GM21528 (cell line): ENCODE measurements around the gene GABBR2.
"Not testable (repeated sequence)": the region's sequence is repeated elsewhere in the genome, so short reads cannot be mapped to it uniquely, and the experiment has no call there.

Source experiments
- ATAC-seq: cut with Tn5 transposase; IDR thresholded peaks from one replicate; pipeline ENCODE4 v1.9.1; 2021; ENCODE audit warnings: mild to moderate bottlenecking, moderate library complexity; ENCODE audit not compliant: unreplicated experiment, low FRiP score

Gene GABBR2

DNA sequence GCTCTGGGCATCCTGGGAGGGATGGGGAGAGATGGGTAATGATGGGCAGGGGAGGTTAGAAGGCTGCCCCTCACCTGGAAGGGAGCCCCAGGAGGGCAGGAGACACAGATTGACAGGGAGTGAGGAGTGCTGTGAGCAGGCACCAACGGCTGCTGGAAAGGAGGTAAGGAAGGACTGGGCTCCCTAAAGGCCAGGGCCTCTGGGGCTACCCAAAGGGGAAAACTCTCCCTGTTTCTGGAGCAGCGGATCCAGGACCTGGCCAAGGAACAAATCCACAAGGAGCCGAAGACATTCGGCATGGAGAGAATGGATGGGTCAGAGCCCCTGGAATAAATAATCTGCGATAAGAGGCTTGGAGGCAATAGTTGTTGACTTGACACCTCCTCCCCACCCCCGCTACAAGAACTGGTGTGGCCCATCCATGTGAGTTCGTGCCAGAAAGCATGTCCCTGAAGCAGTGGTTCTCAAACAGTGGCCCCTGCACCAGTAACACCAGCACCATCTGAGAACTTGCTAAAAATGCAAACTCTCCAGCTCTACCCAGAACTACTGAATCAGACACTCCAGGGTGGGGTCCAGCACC is 208.3 kb downstream of the GABBR2 start:
- no peak for ATAC-seq

GRCh38 chr9:98495530-98495929 is 213.2 kb downstream of the GABBR2 start:
- no peak for ATAC-seq

GRCh38 chr9:98494852-98495251 is 213.9 kb downstream of the GABBR2 start:
- ATAC-seq = no peak

GRCh38 chr9:98491828-98492227 is 216.9 kb downstream of the GABBR2 start:
- ATAC-seq = no peak

DNA sequence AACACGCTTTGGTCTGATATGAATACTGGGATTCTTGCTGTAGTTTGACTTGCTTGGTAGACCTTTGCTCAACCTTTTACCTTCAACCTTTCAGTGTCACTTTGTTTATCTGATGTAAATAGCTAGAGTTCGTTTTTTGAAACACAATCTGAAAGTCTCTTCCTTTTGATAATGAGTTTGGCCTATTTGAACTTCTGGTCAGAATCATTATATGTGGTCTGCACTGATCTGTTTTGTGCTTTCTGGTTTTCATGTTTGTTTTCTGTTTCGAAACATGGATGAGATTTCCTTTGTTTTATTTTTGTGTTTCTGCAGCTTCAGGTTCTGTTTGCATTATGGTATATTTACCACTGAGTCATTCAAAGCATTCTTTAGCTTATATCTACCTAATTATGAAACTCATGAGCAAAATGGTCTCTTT is 217.5 kb downstream of the GABBR2 start:
- ATAC-seq = no peak

- ATAC-seq = no peak
Measured at GRCh38 chr9:98488571-98489312, 220.0 kb downstream of the GABBR2 start.

DNA sequence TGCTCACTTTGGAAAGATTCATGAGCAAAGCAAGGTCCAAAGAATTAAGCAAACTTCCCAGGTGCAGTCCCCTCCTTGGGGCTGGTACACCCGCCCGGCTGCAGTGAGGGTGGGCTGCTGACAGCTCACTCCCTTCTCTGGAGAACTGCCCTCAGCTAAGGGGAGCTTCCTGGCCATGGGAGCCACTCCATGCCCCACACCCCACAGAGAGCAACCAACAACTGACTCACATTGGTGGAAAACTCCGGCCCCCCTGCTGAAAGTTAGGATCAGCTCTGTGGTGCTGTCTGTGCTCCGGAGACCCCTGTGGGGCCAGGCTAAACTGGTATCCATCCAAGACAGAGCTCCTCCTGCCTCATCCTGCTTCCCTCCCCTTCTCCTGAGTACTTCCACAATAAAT is 223.0 kb downstream of the GABBR2 start:
- no peak for ATAC-seq

- ATAC-seq = no peak
Measured at GRCh38 chr9:98484162-98484561, 224.6 kb downstream of the GABBR2 start.

DNA sequence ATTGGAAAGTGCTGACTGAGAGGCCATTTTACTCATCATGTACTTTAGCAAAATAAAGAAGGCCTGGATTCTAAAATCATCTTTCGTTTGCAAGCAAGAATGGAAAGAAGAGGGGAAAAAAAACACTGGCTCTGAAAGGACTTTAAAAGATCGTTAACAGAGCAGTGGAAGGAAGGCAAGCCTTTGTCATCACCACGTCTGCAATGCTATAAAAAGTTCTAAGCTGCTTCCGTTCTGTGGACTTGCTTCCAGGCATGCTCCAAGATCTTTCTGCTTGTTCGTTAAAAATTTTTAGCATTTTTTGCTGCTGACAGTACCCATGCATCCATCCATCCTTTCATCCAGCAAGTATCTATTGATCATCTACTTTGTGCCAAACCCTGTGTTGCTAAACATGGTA is 226.5 kb downstream of the GABBR2 start:
- ATAC-seq = no peak

DNA sequence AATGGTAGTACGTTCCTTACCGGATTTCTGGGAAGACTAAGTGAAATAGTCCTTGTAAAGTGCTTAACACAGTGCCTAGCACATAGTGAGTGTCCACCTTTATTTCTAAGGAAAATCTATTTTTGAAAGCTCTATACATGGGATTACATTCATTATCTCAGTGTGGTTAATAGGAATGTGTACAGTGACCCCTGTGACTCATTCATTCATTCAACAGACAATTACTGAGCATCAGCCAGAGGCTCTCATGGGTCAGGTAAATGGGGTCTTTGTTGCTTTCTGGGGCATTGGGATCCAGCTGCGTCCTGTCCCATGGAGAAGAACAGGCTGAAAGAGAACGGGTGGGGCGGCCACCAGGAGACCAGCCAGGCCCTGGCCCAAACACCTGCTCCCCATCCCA is 227.1 kb downstream of the GABBR2 start:
- ATAC-seq = no peak

DNA sequence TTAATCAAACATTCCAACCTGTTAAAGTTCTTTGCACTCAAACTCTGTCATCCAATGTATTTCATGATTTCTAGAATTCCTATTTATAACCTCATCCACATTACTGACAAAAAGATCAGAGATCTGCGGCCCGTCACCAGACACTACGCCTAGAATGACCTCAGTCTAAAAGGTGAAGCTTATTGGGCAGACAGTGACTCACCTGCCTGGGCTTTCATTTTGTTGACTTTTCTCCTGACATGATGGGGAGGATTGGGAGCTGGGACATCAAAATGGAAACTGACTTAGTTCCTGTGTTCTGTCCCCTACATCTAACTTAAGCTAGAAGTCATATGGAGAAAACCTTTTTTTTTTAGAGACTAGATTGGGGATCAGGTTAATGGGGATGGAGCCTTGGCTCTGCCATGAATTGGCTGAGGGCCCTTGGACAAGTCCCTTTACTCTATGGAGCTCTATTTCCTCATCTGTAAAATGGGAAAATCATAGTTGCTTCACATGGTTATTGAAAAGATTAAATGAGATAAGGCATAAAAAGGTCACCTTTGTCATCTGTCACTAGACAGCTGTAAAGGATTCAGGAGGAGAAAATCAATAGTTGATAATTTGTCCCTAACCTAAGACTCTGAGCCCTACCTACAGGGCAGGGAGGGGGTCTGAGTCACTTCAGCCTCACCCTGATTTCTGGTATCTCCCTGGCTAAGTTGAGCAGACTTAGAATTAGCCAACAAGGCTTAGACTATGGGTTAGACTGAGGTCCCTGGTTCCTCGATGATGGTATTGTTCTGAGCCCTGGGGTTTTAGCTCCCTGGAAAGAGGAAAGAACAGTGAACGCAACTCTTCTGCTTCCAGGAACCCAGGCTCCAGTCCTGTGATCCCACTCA is 228.5 kb downstream of the GABBR2 start:
- ATAC-seq = no peak

GRCh38 chr9:98479449-98479848 is 229.3 kb downstream of the GABBR2 start:
- no peak for ATAC-seq

DNA sequence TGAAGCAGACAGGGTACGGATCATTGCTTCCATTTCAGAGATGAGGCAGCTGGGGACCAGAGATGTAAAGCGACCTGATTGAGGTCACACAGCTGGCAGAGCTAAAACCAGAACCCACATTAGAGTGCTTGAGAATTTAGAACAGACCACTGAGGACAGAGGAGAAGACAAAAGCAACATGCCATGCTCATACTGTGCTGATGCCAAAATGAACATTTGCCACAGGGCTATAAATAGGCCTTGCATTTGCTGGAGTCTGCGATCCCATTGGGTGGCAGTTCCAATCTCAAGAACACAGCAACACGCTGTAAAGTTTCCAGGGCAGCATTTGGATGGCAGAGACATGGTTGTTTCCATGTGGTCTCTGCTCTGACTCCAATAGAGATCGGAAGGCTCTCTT is 230.9 kb downstream of the GABBR2 start:
- no peak for ATAC-seq

DNA sequence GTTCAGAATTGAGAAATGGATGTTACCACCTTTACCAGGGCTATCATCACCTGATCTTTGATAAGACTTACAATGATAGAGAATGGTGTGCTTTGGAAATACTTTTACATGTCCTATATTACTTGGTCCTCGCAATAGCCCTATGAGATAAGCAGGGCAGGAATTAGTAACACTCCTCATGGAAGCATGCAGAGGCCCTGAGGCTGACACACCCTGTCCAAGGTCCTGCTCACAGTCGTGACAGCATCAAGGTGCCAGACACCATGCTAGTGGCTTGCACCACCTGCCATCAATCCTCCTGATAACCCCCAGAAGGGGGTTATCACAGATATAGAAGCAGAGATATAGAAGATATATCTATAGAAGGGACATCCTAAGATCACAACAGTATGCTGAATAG is 236.5 kb downstream of the GABBR2 start:
- no peak for ATAC-seq

- ATAC-seq = no peak
Measured at GRCh38 chr9:98471185-98471584, 237.6 kb downstream of the GABBR2 start.

DNA sequence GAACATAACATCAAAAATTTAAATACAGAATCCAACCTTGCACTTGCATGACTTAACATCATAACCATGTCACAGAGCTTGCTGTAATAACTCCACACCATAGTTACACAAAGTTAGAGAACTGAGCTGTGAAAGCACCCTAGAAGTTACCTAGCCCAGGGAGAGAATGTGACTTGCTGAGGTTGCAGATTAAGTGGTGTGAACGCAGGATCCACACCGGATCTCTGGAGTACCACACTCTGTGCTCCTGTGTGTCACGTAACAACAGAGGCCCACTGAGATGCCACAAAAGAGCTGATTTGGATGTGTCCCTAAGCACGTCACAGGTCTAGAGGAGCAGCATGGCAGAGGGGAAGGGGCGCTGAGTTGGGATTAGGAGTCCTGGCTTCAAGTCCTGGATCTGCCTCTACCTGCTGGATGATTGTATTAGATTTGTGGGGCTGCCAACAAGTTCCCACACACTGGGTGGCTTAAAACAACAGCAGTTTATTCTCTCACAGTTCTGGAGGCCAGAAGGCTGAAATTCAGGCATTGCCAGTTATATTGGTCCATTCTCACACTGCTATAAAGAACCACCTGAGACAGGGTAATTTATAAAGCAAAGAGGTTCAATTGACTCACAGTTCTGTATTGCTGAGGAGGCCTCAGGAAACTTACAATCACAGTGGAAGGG is 240.0 kb downstream of the GABBR2 start:
- no peak for ATAC-seq

GRCh38 chr9:98465799-98466198 is 242.9 kb downstream of the GABBR2 start:
- no peak for ATAC-seq

DNA sequence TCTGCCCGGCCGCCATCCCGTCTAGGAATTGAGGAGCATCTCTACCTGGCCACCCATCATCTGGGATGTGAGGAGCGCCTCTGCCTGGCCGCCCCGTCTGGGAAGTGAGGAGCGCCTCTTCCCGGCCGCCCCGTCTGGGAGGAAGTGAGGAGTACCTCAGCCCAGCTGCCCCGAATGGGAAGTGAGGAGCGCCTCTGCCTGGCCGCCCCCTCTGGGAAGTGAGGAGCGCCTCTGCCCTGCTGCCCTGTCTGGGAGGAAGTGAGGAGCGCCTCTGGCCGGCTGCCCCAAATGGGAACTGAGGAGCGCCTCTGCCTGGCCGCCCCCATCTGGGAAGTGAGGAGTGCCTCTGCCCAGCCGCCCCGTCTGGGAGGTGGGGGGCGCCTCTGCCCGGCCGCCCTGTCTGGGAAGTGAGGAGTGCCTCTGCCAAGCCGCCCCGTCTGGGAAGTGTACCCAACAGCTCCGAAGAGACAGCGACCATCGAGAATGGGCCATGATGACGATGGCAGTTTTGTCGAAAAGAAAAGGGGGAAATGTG is 244.5 kb downstream of the GABBR2 start:
- ATAC-seq = not testable (repeated sequence)

GRCh38 chr9:98462310-98462709 is 246.4 kb downstream of the GABBR2 start:
- ATAC-seq = no peak

- no peak for ATAC-seq
Measured at GRCh38 chr9:98460704-98461103, 248.0 kb downstream of the GABBR2 start.
